ENCODE data around the gene TXNDC2.
"Not testable (repeated sequence)": the region's sequence is repeated elsewhere in the genome, so short reads cannot be mapped to it uniquely, and the experiment has no call there.

TXNDC2 gene

DNA sequence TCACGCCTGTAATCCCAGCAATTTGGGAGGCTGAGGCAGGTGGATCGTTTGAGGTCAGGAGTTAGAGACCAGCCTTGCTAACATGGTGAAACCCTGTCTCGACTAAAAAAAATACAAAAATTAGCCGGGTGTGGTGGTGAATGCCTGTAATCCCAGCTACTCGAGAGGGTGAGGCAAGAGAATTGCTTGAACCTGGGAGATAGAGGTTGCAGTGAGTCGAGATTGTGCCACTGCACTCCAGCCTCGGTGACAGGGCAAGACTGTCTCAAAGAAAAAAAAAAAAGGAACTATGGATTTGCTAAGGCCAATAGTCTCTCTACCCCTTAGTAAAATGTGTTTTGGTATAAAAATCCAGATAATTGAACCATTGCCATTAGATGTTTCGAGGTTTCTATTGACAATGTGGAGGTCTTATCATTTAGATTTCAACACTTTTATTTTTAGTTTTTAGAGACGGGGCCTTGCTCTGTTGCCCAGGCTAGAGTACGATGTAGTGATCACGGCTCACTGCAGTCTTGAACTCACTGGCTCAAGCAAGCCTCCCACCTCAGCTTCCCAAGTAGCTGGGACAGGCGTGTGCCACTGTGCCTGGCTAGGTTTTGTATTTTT, 1.1 kb upstream of the TXNDC2 start:
- Histone ChIP-seq H3K9ac (ENCODE audit: low read depth, low read length) (no peak overlapping the region), H3K36me3 (ENCODE audit: insufficient read depth, low read length) (no peaks in the 10 kb centered on the region), H3K9me3 (ENCODE audit: control insufficient read depth, insufficient read depth, low read length) (no peaks in the 10 kb centered on the region), H3K4me1 (ENCODE audit: insufficient read depth, low read length) (no peaks in the 10 kb centered on the region)

DNA sequence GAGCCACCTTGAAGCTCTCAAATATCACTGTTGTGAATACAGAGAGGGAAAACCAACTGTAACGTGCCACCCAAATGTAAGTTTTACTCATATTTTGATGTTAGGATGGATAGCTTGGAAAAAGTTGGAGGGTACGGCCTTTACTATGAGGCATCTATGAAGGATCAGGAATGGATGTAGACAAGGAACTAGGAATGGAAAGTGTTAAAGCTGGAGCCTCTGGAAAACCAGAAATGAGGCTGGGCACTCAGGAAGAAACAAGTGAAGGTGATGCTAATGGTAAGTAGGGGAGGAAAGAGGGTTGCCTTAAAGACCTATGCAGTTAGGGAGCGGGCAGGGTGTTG, 204 bp downstream of the TXNDC2 start:
- no peak overlapping the region for H3K9ac ChIP-seq (ENCODE audit: low read depth, low read length)
- no peaks in the 10 kb centered on the region for H3K36me3 ChIP-seq (ENCODE audit: insufficient read depth, low read length)
- H3K9me3 ChIP-seq (ENCODE audit: control insufficient read depth, insufficient read depth, low read length) = no peaks in the 10 kb centered on the region
- no peaks in the 10 kb centered on the region for H3K4me1 ChIP-seq (ENCODE audit: insufficient read depth, low read length)

- H3K9me3 ChIP-seq (ENCODE audit: control insufficient read depth, insufficient read depth, low read length) = no peaks in the 10 kb centered on the region
- no peaks in the 10 kb centered on the region for H3K4me1 ChIP-seq (ENCODE audit: insufficient read depth, low read length)
- H3K9ac ChIP-seq (ENCODE audit: low read depth, low read length) = no peak overlapping the region
- no peaks in the 10 kb centered on the region for H3K36me3 ChIP-seq (ENCODE audit: insufficient read depth, low read length)
Observed at GRCh38 chr18:9887992-9888391, 2.2 kb downstream of the TXNDC2 start.

- H3K36me3 ChIP-seq (ENCODE audit: insufficient read depth, low read length) = no peaks in the 10 kb centered on the region
- no peaks in the 10 kb centered on the region for H3K4me1 ChIP-seq (ENCODE audit: insufficient read depth, low read length)
- no peaks in the 10 kb centered on the region for H3K9me3 ChIP-seq (ENCODE audit: control insufficient read depth, insufficient read depth, low read length)
- H3K9ac ChIP-seq (ENCODE audit: low read depth, low read length) = no peak overlapping the region
Observed at GRCh38 chr18:9890196-9890595, 4.4 kb downstream of the TXNDC2 start.

DNA sequence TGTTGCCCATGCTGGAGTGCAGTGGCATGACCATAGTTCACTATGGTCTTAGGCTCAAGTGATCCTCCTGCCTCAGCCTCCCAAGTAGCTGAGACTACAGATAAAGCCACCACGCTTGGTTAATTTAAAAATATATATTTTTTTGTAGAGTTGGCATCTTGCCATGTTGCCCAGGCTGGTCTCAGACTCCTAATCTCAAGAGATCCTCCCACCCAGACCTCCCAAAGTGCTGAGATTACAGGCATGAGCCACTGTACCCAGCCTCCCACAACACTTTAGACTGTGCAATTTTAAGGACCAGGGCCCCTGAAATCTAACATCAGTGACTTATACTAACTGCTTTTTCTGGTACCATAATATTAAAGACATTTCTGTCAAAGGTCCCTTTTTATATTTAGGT, 5.2 kb downstream of the TXNDC2 start:
- H3K4me1 ChIP-seq (ENCODE audit: insufficient read depth, low read length) = no peaks in the 10 kb centered on the region; the same call in 1 of the 2 replicates
- no peaks in the 10 kb centered on the region for H3K36me3 ChIP-seq (ENCODE audit: insufficient read depth, low read length)
- no peak overlapping the region for H3K9ac ChIP-seq (ENCODE audit: low read depth, low read length)
- no peaks in the 10 kb centered on the region for H3K9me3 ChIP-seq (ENCODE audit: control insufficient read depth, insufficient read depth, low read length)

GRCh38 chr18:9891515-9891914, 5.7 kb downstream of the TXNDC2 start:
- not testable (repeated sequence) for H3K4me1 ChIP-seq (ENCODE audit: insufficient read depth, low read length); H3K9ac ChIP-seq (ENCODE audit: low read depth, low read length); H3K36me3 ChIP-seq (ENCODE audit: insufficient read depth, low read length); H3K9me3 ChIP-seq (ENCODE audit: control insufficient read depth, insufficient read depth, low read length)

DNA sequence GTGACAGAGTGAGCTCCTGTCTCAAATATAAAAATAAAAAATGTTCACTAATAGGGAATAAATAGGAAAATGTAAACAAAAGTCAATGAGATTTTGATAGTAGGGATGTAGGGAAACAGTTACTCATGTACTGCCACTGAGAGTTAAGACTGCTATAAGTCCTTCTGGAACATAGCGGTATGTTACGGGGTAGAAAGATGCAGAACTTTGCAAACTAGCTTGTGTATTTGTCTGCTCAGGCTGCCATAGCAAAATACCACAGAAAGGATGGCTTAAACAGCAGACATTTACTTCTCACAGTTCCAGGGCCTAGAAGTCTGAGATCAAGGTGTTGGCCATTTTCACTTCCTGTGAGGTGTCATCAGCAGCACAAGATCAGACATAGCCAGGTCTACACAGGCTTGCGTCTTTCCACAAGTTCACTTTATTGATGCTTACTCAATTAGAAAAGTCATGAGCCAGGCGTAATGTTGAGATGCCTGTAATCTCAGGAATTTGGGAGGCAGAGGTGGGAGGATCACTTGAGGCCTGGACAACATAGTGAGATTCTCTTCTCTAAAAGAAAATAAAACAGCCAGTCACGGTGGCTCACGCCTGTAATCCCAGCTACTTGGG, 8.8 kb downstream of the TXNDC2 start:
- Histone ChIP-seq H3K36me3 (ENCODE audit: insufficient read depth, low read length) (no peaks in the 10 kb centered on the region), H3K9ac (ENCODE audit: low read depth, low read length) (no peak overlapping the region), H3K9me3 (ENCODE audit: control insufficient read depth, insufficient read depth, low read length) (no peaks in the 10 kb centered on the region), H3K4me1 (ENCODE audit: insufficient read depth, low read length) (peaks cover 7% of the 10 kb centered on the region; the same call in 1 of the 2 replicates)

DNA sequence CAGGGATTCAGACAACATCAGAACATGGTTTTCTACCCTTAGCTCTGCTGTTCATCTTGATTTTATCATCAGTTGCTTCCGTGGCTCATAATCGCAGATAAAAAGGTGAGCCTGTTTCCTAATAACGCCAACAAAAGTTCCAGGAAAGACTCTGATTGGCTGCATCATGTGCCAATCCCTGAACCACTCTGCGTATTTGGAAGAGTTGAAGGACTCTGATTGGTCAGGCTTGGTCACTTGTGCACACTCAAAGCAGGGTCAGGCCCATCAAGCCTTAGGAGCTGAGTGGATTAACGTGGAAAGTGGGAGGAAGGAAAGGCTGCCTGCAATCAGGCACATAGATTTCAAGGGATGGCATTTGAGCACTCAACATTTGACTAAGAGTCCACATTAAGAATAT, 11.4 kb downstream of the TXNDC2 start:
- H3K4me1 ChIP-seq (ENCODE audit: insufficient read depth, low read length) = peaks cover 10% of the 10 kb centered on the region
- H3K9me3 ChIP-seq (ENCODE audit: control insufficient read depth, insufficient read depth, low read length) = no peaks in the 10 kb centered on the region
- H3K9ac ChIP-seq (ENCODE audit: low read depth, low read length) = no peak overlapping the region
- no peaks in the 10 kb centered on the region for H3K36me3 ChIP-seq (ENCODE audit: insufficient read depth, low read length)

GRCh38 chr18:9897787-9898291, 12.1 kb downstream of the TXNDC2 start:
- not testable (repeated sequence) for H3K36me3 ChIP-seq (ENCODE audit: insufficient read depth, low read length); H3K4me1 ChIP-seq (ENCODE audit: insufficient read depth, low read length); H3K9ac ChIP-seq (ENCODE audit: low read depth, low read length); H3K9me3 ChIP-seq (ENCODE audit: control insufficient read depth, insufficient read depth, low read length)

GRCh38 chr18:9898792-9899549, 13.2 kb downstream of the TXNDC2 start:
- no peak overlapping the region for H3K9ac ChIP-seq (ENCODE audit: low read depth, low read length)
- no peaks in the 10 kb centered on the region for H3K9me3 ChIP-seq (ENCODE audit: control insufficient read depth, insufficient read depth, low read length)
- peaks cover 10% of the 10 kb centered on the region for H3K4me1 ChIP-seq (ENCODE audit: insufficient read depth, low read length)
- no peaks in the 10 kb centered on the region for H3K36me3 ChIP-seq (ENCODE audit: insufficient read depth, low read length)

- not testable (repeated sequence) for H3K9ac ChIP-seq (ENCODE audit: low read depth, low read length); H3K4me1 ChIP-seq (ENCODE audit: insufficient read depth, low read length); H3K9me3 ChIP-seq (ENCODE audit: control insufficient read depth, insufficient read depth, low read length); H3K36me3 ChIP-seq (ENCODE audit: insufficient read depth, low read length)
Observed at GRCh38 chr18:9899550-9899930, 13.8 kb downstream of the TXNDC2 start.

DNA sequence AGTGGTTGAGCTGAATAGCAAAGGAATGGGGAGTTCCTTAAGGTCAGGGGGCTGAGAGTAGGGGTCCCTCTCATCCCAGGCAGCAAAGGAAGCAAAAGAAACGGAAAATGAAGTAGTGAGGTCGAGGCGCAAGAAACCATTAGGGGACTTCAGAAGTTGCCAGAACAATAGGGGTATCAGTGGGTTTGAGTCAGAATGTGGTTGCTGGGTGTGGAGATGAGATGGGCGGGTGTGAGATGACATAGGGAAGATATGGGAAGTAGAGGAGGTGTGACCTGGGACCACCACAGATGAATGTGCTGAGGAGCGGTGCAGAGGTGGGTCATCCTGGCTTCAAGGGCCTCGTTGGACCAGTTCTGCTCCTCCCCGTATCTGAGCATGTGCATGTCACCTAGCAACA, 14.9 kb downstream of the TXNDC2 start:
- Histone ChIP-seq H3K4me1 (ENCODE audit: insufficient read depth, low read length) (peaks cover 10% of the 10 kb centered on the region), H3K9ac (ENCODE audit: low read depth, low read length) (no peak overlapping the region), H3K36me3 (ENCODE audit: insufficient read depth, low read length) (no peaks in the 10 kb centered on the region), H3K9me3 (ENCODE audit: control insufficient read depth, insufficient read depth, low read length) (no peaks in the 10 kb centered on the region)

DNA sequence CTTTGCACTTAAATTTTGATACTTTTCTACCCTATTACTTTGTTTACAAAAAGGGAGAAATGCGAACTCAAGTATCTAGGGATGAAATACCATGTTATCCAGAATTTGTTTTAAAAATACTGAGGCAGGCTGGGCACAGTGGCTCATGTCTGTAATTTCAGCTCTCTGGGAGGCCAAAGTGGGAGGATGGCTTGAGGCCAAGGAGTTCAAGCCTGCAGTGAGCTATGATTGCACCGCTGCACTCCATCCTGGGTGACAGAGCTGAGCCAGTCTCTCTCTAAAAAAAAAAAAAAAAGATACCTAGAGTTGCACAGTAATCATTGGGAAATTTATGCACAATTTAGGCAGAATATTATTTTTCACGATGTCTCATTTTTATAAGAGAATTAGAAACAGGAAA, 15.6 kb downstream of the TXNDC2 start:
- no peak overlapping the region for H3K9ac ChIP-seq (ENCODE audit: low read depth, low read length)
- H3K4me1 ChIP-seq (ENCODE audit: insufficient read depth, low read length) = peaks cover 10% of the 10 kb centered on the region
- H3K36me3 ChIP-seq (ENCODE audit: insufficient read depth, low read length) = no peaks in the 10 kb centered on the region
- H3K9me3 ChIP-seq (ENCODE audit: control insufficient read depth, insufficient read depth, low read length) = no peaks in the 10 kb centered on the region

DNA sequence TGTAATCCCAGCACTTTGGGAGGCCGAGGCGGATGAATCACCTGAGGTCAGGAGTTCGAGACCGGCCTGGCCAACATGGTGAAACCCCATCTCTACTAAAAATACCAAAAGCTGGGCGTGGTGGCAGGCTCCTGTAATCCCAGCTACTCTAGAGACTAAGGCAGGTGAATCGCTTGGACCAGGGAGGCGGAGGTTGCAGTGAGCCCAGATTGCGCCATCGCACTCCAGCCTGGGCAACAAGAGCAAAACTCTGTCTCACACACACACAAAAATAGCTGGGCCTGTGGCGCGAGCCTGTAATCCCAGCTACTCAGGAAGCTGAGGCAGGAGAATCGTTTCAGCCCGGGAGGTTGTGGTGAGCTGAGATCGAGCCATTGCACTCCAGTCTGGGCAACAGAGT, 16.5 kb downstream of the TXNDC2 start:
- H3K4me1 ChIP-seq (ENCODE audit: insufficient read depth, low read length); H3K9me3 ChIP-seq (ENCODE audit: control insufficient read depth, insufficient read depth, low read length); H3K36me3 ChIP-seq (ENCODE audit: insufficient read depth, low read length); H3K9ac ChIP-seq (ENCODE audit: low read depth, low read length): not testable (repeated sequence)

DNA sequence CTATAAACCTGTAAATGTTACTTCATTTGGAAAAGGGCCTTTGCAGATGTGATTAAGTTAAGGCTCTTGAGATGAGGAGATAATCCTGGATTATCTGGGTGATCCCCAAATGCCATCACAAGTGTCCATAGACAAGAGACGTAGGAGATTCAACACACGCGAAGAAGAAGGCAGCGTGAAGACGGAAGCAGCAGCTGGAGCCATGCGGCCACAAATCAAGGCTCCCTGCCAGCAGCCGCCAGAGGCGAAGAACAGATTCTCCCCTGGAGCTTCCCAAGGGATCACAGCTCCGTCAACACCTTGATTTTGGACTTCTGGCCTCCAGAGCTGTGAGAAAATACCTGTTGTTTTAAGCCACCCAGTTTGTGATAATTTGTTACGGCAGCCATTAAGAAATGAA, 17.1 kb downstream of the TXNDC2 start:
- Histone ChIP-seq H3K36me3 (ENCODE audit: insufficient read depth, low read length) (no peaks in the 10 kb centered on the region), H3K9me3 (ENCODE audit: control insufficient read depth, insufficient read depth, low read length) (no peaks in the 10 kb centered on the region), H3K4me1 (ENCODE audit: insufficient read depth, low read length) (peaks cover 10% of the 10 kb centered on the region)

More for the DNA sequence above, 17.1 kb downstream of the TXNDC2 start:
- H3K9ac ChIP-seq (ENCODE audit: low read depth, low read length) = no peak overlapping the region
